Choroid plexus epithelial cell (primary cell): ENCODE data around the gene LRP2BP.
"Not testable (repeated sequence)": the region's sequence is repeated elsewhere in the genome, so short reads cannot be mapped to it uniquely, and the experiment has no call there.

Experiments
- DNase-seq: peaks from one replicate; pipeline ENCODE4 v3.0.0-alpha.2; 2010; ENCODE audit warnings: low read depth
- H3K4me3 ChIP-seq: 2 replicates; pipeline ENCODE4 v1.5.1; 2011; ENCODE audit warnings: low read depth, mild to moderate bottlenecking, control low read depth, low read length, moderate library complexity
- TF ChIP-seq, protein P1 (sequence below): conservative IDR thresholded peaks from 2 replicates; pipeline ENCODE4 v1.5.1; 2011; ENCODE audit warnings: low read depth, mild to moderate bottlenecking, control low read depth, inconsistent platforms, low read length, moderate library complexity

Gene LRP2BP

DNA sequence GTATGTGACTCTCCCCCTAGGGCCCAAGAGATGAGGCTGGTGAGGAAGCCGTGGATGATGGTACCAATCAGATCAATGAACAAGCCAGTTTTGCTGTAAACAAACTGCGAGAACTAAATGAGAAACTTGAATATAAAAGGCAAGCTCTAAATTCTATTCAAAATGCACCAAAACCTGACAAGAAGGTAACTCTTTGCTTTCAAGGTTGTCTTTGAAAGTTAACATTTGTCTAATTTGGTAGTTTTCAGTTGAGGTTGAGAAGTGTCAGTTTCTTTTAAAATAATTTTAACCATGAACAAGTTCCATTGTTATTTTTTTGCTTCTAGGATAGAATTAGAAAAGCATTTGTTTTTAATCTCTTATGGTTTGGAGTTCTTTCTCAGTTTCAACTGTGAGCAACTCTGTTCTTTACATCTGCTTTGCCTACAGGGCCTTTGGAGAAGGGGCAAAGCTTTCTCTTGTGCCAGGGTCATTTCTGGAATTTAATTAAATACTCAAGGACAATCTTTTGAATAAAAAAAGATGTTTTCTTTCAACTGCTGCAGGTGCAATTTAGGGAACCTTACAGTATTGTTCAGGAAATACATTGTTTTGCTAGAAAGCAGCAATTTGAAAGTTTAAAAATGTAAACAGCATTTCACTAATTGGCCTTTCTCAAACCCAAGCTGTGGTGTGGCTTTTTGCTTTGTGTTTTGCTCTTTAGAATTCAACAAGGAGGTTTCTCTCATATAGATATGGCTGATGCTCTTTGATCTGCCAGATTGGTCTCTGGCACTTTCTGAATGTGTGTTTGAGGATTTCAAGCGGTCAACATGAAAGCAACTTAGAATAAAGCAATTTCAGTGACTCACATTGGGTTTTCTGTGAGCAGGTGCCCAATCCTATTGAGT is 62.9 kb downstream of the LRP2BP start:
- TF ChIP-seq, protein P1, sequence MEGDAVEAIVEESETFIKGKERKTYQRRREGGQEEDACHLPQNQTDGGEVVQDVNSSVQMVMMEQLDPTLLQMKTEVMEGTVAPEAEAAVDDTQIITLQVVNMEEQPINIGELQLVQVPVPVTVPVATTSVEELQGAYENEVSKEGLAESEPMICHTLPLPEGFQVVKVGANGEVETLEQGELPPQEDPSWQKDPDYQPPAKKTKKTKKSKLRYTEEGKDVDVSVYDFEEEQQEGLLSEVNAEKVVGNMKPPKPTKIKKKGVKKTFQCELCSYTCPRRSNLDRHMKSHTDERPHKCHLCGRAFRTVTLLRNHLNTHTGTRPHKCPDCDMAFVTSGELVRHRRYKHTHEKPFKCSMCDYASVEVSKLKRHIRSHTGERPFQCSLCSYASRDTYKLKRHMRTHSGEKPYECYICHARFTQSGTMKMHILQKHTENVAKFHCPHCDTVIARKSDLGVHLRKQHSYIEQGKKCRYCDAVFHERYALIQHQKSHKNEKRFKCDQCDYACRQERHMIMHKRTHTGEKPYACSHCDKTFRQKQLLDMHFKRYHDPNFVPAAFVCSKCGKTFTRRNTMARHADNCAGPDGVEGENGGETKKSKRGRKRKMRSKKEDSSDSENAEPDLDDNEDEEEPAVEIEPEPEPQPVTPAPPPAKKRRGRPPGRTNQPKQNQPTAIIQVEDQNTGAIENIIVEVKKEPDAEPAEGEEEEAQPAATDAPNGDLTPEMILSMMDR, result no peak
- no peak overlapping the region for H3K4me3 ChIP-seq
- DNase-seq, result no peak

DNA sequence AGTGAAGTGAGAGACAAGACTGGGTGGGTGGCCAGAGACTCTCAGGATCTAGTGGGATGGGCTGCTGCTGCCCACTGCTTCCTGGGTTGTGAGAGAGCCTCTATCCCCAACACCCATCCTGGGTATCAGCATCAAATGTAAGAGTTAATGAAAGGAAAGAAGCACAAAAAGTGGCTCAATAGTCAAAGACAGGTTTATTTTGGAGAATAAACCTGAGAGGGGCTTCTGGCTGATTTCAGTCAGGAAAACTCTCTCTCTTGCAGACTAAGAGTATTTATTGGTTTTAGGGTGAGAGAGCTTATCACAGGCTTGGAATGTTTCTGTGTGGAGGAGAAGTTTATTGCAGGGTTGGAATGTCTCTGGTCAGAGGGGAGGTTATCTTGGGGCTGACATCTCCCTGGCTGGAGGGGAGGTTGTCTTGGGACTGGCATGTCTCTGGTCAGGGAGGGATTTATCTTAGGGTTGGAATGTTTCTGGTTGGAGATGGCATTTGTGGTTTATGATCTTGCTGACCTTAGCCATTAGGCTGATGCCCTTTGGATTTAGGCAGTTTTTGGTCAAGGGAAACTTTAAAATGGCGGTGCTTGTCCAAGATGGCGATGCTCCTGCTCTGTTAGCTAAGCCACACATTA is 65.7 kb downstream of the LRP2BP start:
- not testable (repeated sequence) for H3K4me3 ChIP-seq, DNase-seq

DNA sequence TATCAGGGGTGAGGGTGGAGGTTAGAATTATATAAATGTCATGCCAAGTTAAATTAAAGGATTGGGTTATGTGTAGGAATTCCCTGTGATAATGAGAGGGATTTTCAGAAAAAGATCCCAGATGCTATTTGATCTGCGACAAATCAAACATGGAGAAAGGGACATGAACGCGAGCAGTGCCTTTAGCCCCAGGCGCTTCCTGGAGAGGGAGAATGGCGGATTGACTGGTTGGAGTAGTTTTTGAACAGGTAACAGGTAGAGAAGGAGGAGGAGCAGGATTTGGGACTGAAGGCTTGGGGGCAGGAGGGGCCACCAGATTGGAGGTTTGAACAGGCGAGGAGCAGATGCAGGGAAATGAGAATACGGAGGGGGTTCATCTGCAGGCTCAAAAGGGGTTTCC is 67.1 kb downstream of the LRP2BP start:
- TF ChIP-seq, protein P1, result no peak
- H3K4me3 ChIP-seq, result no peak overlapping the region
- no peak for DNase-seq

DNA sequence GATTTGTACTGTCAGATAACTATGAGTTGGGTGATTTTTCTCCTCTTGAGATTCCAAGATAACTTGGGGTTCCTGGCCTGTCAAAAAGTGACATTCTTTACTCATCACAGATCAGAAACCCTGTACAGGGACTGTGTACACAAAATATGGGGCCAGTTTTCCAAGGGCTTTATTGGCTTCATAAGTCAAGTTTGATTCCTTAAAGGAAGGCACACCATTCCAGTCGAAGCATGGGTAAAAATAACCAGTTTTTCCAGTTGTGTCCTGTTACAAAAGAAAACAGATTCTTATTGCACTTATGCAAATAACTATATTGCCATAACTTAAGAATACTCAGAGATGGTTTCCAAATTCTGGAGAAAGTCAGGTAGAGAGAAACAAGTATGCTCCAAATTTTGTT is 70.0 kb downstream of the LRP2BP start:
- DNase-seq, result not testable (repeated sequence)

DNA sequence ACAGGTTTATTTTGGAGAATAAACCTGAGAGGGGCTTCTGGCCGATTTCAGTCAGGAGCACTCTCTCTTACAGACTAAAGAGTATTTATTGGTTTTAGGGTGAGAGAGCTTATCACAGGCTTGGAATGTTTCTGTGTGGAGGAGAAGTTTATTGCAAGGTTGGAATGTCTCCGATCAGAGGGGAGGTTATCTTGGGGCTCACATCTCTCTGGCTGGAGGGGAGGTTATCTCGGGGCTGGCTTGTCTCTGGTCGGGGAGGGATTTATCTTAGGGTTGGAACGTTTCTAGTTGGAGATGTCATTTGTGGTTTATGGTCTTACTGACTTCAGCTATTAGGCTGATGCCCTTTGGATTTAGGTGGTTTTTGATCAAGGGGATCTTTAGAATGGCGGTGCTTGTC is 71.4 kb downstream of the LRP2BP start:
- not testable (repeated sequence) for DNase-seq, H3K4me3 ChIP-seq

More for the DNA sequence above, 70.0 kb downstream of the LRP2BP start:
- H3K4me3 ChIP-seq, result not testable (repeated sequence)

DNA sequence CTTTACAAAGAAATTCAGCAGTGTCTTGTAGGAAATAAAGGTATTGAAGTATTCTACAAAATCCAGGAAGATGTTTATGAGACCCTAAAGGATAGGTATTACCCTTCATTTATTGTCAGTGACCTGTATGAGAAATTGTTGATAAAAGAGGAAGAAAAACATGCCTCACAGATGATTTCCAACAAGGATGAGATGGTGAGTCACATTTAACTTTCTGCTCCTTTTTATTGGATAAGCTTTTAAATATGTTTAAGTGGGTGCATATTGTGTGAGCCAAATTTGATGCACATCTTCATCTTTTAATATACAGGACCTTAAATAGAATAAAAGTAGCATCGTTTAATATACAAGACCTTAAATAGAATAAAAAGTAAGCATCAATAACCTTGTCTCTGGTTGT is 72.1 kb downstream of the LRP2BP start:
- peak; percentile 20 for DNase-seq
- no peak overlapping the region for H3K4me3 ChIP-seq
- TF ChIP-seq, protein P1, result no peak

DNA sequence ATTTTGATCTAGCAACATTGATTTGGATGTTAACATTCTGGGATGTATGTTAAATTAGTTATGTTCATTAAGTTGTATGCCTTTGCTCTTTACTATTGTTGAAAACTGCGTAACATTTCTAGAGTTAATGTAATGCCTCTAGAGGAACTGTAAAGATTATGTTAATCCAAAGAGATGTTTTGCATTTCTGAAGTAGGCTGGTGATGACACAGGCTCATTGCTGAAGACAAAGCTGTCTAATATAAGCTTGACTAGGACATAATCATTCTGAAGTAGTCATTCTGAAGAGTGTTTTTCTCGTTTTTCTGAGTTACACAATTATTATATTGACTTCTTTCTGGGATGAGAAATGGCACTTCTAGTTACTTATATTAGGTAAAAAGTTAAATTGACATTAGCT is 72.9 kb downstream of the LRP2BP start:
- TF ChIP-seq, protein P1, result no peak
- no peak for DNase-seq
- H3K4me3 ChIP-seq, result no peak overlapping the region

DNA sequence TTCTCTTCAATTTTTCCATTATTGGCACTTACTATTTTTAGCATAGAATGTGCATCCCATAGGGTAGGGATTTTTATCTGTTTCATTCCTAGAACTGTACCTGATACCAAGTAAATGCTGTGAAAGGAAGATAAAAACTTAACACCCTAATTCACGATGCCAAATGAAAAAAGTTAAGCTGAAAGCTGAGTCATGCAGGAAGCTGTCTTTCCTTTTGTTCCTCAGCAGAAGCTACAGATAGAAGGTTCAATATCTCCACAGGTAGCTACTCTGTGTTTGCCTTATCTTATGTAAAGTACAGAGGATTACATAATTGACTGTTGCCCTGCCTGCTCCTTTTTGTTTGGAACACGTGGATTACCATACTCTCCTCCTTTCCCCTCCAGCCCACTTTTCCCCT is 77.0 kb downstream of the LRP2BP start:
- peak; percentile 55 for DNase-seq
- TF ChIP-seq, protein P1, result no peak
- H3K4me3 ChIP-seq, result no peak overlapping the region
